Measurements from ENCODE around the gene TMEM259.
A peak's percentile ranks its signal among the peaks of the same experiment; 100 is the strongest.

Gene TMEM259

DNA sequence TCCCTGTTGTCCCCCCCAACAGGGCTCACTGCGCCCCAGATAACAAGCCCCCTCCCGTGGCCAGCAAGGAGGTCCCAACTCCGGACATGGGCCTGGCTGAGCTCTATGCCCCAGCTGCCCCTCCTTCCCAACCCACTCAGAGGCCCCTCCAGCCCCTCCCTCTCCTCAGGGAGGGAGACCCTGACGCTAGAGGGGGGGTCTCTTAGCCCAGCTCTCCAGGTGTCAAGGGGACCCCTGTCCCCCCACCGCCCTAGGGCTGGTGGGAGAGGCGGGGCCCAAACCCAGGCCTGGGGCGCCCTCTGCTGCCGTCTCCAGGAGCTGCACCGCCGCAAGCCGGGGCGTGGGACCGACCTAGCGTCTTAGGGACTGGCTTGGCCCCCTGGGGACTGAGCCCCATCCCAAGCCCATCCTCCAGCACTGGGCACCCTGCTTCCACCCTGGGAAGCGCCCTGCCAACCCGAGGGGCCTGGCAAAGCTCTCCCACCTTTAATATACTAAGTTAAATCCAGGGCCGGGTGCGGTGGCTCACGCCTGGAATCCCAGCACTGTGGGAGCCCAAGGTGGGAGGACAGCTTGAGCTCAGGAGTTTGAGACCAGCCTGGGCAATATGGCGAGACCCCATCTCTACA, 19.3 kb downstream of the TMEM259 start:
- no peak for DNase-seq (ENCODE audit: low read depth)
- TF ChIP-seq, protein P1, sequence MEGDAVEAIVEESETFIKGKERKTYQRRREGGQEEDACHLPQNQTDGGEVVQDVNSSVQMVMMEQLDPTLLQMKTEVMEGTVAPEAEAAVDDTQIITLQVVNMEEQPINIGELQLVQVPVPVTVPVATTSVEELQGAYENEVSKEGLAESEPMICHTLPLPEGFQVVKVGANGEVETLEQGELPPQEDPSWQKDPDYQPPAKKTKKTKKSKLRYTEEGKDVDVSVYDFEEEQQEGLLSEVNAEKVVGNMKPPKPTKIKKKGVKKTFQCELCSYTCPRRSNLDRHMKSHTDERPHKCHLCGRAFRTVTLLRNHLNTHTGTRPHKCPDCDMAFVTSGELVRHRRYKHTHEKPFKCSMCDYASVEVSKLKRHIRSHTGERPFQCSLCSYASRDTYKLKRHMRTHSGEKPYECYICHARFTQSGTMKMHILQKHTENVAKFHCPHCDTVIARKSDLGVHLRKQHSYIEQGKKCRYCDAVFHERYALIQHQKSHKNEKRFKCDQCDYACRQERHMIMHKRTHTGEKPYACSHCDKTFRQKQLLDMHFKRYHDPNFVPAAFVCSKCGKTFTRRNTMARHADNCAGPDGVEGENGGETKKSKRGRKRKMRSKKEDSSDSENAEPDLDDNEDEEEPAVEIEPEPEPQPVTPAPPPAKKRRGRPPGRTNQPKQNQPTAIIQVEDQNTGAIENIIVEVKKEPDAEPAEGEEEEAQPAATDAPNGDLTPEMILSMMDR (IDR thresholded peaks at IDR 0.05; ENCODE audit: control insufficient read depth, extremely low read depth, insufficient read depth), result peak; percentile 90
- H3K4me3 ChIP-seq (ENCODE audit: low read depth, low read length), result no peak overlapping the region

DNA sequence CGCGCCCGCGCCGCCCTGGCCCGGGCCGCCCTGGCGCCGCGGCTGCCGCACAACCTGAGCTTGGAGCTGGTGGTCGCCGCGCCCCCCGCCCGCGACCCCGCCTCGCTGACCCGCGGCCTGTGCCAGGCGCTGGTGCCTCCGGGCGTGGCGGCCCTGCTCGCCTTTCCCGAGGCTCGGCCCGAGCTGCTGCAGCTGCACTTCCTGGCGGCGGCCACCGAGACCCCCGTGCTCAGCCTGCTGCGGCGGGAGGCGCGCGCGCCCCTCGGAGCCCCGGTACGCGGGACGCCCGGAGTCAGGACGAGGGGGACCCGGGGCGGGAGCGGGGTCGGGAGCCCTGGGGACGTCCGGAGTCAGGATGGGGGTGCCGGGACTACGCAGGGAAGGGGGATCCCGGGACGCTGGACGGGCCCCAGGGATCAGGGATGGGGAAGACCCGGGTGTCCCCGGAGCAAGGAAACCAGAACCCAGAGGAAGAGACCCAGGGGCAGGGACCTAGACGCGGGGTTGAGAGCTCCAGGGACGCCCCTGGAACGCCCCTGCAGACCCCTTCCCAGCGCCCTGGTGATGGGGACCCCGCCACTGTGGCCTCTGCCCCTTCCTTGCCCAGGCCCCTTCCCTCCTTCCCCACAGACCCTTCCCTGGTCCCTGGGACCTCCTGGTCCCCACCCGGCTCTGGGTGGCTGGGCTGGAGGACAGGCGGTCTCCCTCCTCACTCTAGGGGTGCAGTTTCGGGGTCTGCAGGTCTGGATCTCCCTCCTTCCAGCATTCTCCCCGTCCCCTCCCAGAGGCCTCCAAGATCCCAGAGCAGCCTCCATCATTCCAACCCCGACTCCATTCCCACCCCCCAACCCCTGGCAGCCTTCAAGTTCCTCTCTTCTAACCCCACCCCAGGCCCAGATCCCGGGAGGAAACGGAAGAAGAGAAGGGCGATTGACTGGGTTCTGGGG, 20.1 kb downstream of the TMEM259 start:
- H3K4me3 ChIP-seq (ENCODE audit: low read depth, low read length), result no peak overlapping the region
- DNase-seq (ENCODE audit: low read depth), result no peak
- TF ChIP-seq, protein P1 (IDR thresholded peaks at IDR 0.05; ENCODE audit: control insufficient read depth, extremely low read depth, insufficient read depth), result no peak

DNA sequence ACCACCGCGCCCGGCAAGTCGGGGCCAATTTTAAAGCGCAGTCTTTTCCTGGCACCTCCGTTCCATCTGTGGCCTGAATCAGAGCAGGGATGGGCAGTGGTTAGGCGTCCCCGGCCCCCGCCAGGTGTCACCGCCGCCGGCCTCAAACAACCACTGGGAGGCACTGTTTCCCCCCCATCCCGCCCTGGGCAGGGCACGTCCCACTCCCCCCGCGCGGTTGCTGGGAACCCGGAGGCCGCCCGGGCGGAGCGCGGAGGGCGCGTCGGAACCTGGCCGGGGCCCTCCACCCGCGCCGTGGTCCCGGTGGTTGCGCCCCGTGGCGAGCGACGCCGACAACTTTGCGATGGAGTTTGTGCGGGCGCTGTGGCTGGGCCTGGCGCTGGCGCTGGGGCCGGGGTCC, 20.8 kb downstream of the TMEM259 start, which contains the start of gene GRIN3B:
TSS of gene GRIN3B (plus strand) at position 325 of the 400 bp plus-strand sequence. CDS start at position 344, 19 bp downstream.
- DNase-seq (ENCODE audit: low read depth), result no peak
- TF ChIP-seq, protein P1 (IDR thresholded peaks at IDR 0.05; ENCODE audit: control insufficient read depth, extremely low read depth, insufficient read depth), result peak; percentile 69
- no peak within 1 kb of the TSS for H3K4me3 ChIP-seq (ENCODE audit: low read depth, low read length)

DNA sequence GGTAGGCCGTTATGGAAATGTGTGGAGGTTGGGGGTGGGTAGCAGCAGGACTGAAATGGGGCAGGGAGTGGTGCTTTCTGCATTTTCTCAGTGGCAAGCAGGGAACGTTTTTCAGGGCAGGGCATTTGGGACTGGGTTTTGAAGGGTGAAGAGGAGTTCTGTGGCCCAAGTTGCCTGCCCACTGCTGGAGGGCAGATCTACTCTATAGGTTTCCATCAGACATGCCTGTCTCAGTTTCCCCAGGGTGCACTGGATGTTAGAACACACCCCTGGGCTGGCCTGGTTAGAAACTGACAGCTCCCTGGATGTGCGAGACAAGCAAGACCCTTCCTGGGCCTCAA, 21.6 kb downstream of the TMEM259 start:
- TF ChIP-seq, protein P1 (IDR thresholded peaks at IDR 0.05; ENCODE audit: control insufficient read depth, extremely low read depth, insufficient read depth), result no peak
- no peak for DNase-seq (ENCODE audit: low read depth)
- no peak overlapping the region for H3K4me3 ChIP-seq (ENCODE audit: low read depth, low read length)

DNA sequence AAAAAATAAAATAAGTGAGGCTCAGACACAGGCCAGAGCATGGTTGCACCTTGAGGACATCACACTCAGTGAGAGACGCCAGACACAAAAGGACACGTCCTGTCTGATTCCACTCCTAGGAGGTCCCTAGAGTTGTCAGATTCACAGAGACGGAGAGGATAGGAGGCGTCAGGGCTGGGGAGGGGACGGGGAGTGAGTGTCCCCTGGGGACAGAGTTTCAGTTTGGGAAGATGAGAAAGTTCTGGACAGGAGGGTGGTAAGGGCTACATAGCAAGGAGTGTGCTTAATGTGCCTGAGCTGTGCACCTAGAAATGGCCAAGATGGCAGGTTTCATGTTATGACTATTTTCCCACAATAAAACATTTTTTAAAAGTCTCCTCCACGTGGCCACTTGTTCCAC, 22.9 kb downstream of the TMEM259 start:
- no peak overlapping the region for H3K4me3 ChIP-seq (ENCODE audit: low read depth, low read length)
- TF ChIP-seq, protein P1 (IDR thresholded peaks at IDR 0.05; ENCODE audit: control insufficient read depth, extremely low read depth, insufficient read depth), result no peak
- DNase-seq (ENCODE audit: low read depth), result no peak

DNA sequence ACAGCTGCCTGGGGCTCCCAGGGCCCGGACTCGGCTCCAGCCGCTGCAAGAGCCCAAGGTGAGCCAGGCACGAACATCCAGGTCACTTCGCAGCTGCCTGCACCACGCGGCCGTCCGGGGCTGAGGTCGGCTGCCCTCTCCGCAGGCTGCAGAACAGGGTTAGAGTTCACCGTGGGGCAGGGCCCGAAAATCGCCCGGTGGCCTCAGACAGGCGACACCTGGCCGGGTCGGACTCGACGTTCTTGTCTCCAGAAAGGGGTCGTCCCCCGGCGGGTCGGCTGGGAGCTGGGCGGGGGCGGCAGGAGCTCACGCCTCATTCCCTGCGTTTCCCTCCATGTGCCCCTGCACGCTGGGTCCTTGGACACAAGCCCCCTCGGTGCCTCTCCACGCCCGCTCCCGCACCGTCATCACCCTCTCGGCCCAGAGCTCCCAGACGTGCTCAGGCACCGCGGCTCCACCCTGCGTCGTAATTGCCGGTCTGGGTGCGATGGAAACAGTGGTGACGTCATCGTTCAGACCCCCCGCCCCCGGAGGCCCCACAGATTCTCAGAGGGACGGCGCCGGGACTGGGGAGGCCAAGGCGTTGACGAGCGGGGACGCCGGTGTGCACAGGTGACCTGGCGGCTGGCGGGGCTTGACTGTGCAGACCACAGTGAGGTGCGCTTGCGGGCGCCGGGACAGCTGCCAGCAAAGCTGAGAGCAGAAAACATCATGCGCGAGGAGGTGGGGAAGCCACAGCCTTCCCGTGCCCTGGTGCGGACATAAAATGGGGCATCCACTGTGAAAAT, 24.7 kb downstream of the TMEM259 start:
- TF ChIP-seq, protein P1 (IDR thresholded peaks at IDR 0.05; ENCODE audit: control insufficient read depth, extremely low read depth, insufficient read depth), result no peak
- H3K4me3 ChIP-seq (ENCODE audit: low read depth, low read length), result peak overlapping the region; percentile 25; the same call in 1 of the 2 replicates
- no peak for DNase-seq (ENCODE audit: low read depth)

All from LNCaP clone FGC (cell line).